ENCODE data around the gene ESR2.
"Not testable (repeated sequence)": the region's sequence is repeated elsewhere in the genome, so short reads cannot be mapped to it uniquely, and the experiment has no call there.

The ESR2 gene

GRCh38 chr14:64196056-64196455 is 98.1 kb downstream of the ESR2 start:
- DNase-seq: no peak

- DNase-seq: no peak
Measured at GRCh38 chr14:64195199-64195598, 99.0 kb downstream of the ESR2 start.

- DNase-seq: no peak
Measured at GRCh38 chr14:64194404-64194803, 99.8 kb downstream of the ESR2 start.

- DNase-seq: no peak
Measured at GRCh38 chr14:64193821-64194220, 100.3 kb downstream of the ESR2 start.

- no peak for DNase-seq
Measured at GRCh38 chr14:64191756-64192155, 102.4 kb downstream of the ESR2 start.

- no peak for DNase-seq
Measured at GRCh38 chr14:64190974-64191502, 103.1 kb downstream of the ESR2 start.

- DNase-seq: no peak
Measured at GRCh38 chr14:64187331-64187730, 106.8 kb downstream of the ESR2 start.

- DNase-seq: no peak
Measured at GRCh38 chr14:64186231-64187129, 107.7 kb downstream of the ESR2 start.

- no peak for DNase-seq
Measured at GRCh38 chr14:64185184-64185583, 109.0 kb downstream of the ESR2 start.

GRCh38 chr14:64184103-64184729 is 110.0 kb downstream of the ESR2 start:
- no peak for DNase-seq

GRCh38 chr14:64182908-64183307 is 111.3 kb downstream of the ESR2 start:
- not testable (repeated sequence) for DNase-seq

- no peak for DNase-seq
Measured at GRCh38 chr14:64178814-64179213, 115.4 kb downstream of the ESR2 start.

GRCh38 chr14:64176330-64176729 is 117.8 kb downstream of the ESR2 start:
- no peak for DNase-seq

GRCh38 chr14:64174922-64175782 is 119.0 kb downstream of the ESR2 start:
- DNase-seq: no peak

GRCh38 chr14:64170181-64170580 is 124.0 kb downstream of the ESR2 start:
- no peak for DNase-seq

GRCh38 chr14:64159588-64159987 is 134.6 kb downstream of the ESR2 start:
- DNase-seq: no peak

- peak in 1 of 2 donors; percentile 1 for DNase-seq
Measured at GRCh38 chr14:64158608-64159007, 135.6 kb downstream of the ESR2 start.

- no peak for DNase-seq
Measured at GRCh38 chr14:64149921-64150320, 144.2 kb downstream of the ESR2 start.

- no peak for DNase-seq
Measured at GRCh38 chr14:64147126-64147790, 146.9 kb downstream of the ESR2 start.

- DNase-seq: no peak
Measured at GRCh38 chr14:64137657-64138290, 156.4 kb downstream of the ESR2 start.

GRCh38 chr14:64126548-64126947 is 167.6 kb downstream of the ESR2 start:
- no peak for DNase-seq

- no peak for DNase-seq
Measured at GRCh38 chr14:64125270-64125669, 168.9 kb downstream of the ESR2 start.
